Measurements from ENCODE around the gene GNAQ.

DNA sequence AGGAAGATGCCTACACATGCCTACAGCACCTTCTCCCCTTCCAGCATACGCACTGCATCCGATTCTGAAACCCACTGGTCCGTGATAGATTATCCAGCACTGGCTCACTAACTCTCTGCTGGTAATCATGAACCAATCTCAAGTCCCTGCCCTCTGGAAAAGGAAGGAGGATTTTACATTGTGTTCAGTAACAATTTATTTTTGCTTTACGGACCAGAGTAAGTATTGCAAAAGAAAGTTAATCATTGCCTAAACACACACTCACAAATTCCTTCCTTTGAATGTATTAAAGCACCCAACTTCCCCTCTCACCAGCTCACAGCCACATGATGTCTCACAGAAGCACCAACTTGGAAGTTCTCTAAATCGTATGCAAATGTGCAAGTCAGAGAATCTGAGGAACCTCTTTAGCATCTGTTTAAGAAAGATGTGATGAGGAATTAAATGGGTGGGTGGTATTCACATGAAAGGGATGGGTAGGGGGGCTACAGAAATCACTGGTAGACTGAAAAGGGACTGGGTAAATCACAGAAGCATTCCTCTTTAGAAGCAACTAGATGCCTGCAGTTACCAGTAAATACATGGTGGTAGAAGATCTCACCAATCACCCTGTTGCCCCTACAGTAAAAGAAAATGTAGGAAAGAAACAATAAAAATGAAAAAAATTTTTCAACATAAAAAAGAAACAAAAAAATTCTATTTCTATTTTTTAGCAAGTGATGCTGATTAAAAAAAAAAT lies 8.4 kb downstream of the GNAQ start:
- TF ChIP-seq CEBPB (IDR thresholded peaks at IDR 0.05) (peak; percentile 55 to 58; a peak in 3 of 4 replicates), HDAC2 (IDR thresholded peaks at IDR 0.05) (no peak), SREBF2 (IDR thresholded peaks at IDR 0.05) (no peak)
- TF ChIP-seq, protein P1, sequence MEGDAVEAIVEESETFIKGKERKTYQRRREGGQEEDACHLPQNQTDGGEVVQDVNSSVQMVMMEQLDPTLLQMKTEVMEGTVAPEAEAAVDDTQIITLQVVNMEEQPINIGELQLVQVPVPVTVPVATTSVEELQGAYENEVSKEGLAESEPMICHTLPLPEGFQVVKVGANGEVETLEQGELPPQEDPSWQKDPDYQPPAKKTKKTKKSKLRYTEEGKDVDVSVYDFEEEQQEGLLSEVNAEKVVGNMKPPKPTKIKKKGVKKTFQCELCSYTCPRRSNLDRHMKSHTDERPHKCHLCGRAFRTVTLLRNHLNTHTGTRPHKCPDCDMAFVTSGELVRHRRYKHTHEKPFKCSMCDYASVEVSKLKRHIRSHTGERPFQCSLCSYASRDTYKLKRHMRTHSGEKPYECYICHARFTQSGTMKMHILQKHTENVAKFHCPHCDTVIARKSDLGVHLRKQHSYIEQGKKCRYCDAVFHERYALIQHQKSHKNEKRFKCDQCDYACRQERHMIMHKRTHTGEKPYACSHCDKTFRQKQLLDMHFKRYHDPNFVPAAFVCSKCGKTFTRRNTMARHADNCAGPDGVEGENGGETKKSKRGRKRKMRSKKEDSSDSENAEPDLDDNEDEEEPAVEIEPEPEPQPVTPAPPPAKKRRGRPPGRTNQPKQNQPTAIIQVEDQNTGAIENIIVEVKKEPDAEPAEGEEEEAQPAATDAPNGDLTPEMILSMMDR (IDR thresholded peaks at IDR 0.05): no peak
- TF ChIP-seq, protein P2, sequence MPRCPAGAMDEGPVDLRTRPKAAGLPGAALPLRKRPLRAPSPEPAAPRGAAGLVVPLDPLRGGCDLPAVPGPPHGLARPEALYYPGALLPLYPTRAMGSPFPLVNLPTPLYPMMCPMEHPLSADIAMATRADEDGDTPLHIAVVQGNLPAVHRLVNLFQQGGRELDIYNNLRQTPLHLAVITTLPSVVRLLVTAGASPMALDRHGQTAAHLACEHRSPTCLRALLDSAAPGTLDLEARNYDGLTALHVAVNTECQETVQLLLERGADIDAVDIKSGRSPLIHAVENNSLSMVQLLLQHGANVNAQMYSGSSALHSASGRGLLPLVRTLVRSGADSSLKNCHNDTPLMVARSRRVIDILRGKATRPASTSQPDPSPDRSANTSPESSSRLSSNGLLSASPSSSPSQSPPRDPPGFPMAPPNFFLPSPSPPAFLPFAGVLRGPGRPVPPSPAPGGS (IDR thresholded peaks at IDR 0.05): no peak
- TF ChIP-seq, protein P3, sequence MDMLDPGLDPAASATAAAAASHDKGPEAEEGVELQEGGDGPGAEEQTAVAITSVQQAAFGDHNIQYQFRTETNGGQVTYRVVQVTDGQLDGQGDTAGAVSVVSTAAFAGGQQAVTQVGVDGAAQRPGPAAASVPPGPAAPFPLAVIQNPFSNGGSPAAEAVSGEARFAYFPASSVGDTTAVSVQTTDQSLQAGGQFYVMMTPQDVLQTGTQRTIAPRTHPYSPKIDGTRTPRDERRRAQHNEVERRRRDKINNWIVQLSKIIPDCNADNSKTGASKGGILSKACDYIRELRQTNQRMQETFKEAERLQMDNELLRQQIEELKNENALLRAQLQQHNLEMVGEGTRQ (IDR thresholded peaks at IDR 0.05): no peak
